Measurements from ENCODE around the gene MCF2.

MCF2 gene, protein sequence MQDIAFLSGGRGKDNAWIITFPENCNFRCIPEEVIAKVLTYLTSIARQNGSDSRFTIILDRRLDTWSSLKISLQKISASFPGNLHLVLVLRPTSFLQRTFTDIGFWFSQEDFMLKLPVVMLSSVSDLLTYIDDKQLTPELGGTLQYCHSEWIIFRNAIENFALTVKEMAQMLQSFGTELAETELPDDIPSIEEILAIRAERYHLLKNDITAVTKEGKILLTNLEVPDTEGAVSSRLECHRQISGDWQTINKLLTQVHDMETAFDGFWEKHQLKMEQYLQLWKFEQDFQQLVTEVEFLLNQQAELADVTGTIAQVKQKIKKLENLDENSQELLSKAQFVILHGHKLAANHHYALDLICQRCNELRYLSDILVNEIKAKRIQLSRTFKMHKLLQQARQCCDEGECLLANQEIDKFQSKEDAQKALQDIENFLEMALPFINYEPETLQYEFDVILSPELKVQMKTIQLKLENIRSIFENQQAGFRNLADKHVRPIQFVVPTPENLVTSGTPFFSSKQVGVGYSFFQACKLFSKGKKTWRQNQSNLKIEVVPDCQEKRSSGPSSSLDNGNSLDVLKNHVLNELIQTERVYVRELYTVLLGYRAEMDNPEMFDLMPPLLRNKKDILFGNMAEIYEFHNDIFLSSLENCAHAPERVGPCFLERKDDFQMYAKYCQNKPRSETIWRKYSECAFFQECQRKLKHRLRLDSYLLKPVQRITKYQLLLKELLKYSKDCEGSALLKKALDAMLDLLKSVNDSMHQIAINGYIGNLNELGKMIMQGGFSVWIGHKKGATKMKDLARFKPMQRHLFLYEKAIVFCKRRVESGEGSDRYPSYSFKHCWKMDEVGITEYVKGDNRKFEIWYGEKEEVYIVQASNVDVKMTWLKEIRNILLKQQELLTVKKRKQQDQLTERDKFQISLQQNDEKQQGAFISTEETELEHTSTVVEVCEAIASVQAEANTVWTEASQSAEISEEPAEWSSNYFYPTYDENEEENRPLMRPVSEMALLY

DNA sequence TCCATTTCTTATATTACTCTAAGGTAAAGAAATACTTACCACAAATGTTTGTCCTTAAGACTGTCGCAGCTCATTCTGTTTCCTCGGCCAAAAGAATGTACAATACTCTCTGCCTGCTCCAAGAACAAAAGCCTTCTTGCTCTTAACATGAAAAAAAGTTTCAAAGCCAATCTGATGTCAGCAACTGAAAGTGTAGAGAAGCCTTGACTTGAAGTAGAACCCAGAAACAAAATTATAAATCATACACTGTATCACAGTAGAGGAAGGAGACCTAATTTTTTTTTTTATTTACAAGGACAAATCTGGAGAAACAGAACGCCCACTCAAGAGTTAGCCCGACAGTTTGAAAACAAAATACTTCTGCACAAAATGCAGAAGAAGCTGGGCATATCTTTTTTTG, at the start of gene MCF2:
TSS of gene MCF2 (minus strand) at position 101 of the 400 bp plus-strand sequence. CDS start 56,423 bp downstream, outside the sequence.
- TF ChIP-seq, protein P1, sequence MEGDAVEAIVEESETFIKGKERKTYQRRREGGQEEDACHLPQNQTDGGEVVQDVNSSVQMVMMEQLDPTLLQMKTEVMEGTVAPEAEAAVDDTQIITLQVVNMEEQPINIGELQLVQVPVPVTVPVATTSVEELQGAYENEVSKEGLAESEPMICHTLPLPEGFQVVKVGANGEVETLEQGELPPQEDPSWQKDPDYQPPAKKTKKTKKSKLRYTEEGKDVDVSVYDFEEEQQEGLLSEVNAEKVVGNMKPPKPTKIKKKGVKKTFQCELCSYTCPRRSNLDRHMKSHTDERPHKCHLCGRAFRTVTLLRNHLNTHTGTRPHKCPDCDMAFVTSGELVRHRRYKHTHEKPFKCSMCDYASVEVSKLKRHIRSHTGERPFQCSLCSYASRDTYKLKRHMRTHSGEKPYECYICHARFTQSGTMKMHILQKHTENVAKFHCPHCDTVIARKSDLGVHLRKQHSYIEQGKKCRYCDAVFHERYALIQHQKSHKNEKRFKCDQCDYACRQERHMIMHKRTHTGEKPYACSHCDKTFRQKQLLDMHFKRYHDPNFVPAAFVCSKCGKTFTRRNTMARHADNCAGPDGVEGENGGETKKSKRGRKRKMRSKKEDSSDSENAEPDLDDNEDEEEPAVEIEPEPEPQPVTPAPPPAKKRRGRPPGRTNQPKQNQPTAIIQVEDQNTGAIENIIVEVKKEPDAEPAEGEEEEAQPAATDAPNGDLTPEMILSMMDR (IDR thresholded peaks at IDR 0.05), result no peak
- Histone ChIP-seq H3K4me3 (no peak within 1 kb of the TSS), H3K27ac (no peak within 1 kb of the TSS)
- DNase-seq (ENCODE audit: low spot score), result no peak

DNA sequence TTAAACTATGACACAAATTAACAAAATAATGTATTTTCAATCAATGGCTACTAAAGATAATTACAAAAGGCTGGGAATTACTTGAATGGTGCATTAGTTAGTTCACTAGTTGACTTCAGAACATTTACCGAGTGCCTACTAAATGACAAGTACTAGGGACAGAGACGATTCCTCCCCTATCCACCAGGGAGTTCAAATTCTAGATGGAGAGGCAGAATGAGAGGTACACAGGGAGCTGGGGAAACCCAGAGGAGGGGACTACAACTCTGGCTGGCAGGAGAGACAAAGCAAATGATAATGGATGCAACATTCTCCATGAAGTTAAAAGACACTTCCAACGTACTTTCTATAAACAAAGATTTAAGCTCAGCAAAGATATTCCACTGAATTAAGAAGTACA, 43.1 kb upstream of the MCF2 start:
- no peak for DNase-seq (ENCODE audit: low spot score)
- no peak overlapping the region for H3K4me3 ChIP-seq
- no peak overlapping the region for H3K27ac ChIP-seq
- TF ChIP-seq, protein P1 (IDR thresholded peaks at IDR 0.05), result no peak

DNA sequence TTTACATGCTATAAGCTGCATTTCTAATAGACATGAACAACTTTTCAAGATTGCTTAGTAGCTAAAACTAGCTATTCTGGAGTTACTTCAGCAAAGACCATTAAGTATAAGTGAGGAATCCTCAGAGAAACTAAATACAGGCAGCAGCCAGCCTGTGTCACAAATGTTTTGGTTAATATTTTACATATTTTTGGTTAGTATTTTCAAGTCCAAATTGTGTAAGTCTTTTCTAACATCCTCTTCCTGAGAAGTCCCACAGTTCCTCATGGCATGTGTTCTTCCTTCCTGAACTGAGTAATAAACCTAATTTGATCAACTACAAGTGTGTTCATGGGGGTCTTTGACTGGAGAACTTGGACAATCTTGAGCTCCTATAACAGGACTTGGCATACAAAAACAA, 42.4 kb upstream of the MCF2 start:
- H3K27ac ChIP-seq, result no peak overlapping the region
- no peak for DNase-seq (ENCODE audit: low spot score)
- TF ChIP-seq, protein P1 (IDR thresholded peaks at IDR 0.05), result no peak

DNA sequence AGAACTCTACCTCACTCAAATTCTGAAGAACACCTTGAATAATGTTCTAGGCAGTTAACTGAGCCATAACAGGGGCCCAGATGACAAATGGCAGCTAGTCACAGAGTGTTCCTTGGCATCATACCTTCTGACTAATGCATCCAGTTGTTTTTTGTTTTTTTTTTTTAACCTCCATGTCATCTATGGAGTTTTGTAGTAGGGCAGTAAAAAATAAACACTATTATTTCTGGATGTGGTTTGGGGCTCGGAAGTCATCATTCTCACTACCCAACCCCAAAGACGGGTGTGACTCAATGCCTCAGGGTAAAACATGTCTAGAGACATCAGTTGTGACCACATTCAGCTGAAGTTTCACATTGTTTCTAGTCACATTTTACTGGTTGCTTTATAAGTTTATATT, 31.2 kb upstream of the MCF2 start:
- DNase-seq (ENCODE audit: low spot score), result no peak
- Histone ChIP-seq H3K27ac (no peak overlapping the region), H3K4me3 (no peak overlapping the region)
- TF ChIP-seq, protein P1 (IDR thresholded peaks at IDR 0.05), result no peak

More for the DNA sequence above, 42.4 kb upstream of the MCF2 start:
- H3K4me3 ChIP-seq, result no peak overlapping the region

DNA sequence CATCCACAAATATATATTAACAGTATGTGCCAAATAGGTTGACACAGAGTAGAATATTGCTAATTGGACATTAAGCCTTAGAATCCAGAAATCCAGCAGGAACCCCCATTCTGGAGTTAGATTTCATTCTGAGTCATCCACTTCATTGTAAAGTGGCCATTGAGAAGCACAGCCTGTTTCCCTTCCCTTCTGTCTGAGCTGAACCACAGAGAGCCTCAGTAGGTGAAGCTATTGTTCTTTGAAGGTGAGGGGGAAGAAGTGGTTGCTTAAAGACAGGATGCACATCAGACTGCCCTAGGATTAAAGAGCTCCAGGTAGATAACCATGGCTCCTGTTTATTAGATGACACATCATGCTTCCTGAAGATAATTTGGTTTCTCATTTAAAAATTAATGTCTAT, 30.6 kb upstream of the MCF2 start:
- no peak for DNase-seq (ENCODE audit: low spot score)
- no peak overlapping the region for H3K27ac ChIP-seq

DNA sequence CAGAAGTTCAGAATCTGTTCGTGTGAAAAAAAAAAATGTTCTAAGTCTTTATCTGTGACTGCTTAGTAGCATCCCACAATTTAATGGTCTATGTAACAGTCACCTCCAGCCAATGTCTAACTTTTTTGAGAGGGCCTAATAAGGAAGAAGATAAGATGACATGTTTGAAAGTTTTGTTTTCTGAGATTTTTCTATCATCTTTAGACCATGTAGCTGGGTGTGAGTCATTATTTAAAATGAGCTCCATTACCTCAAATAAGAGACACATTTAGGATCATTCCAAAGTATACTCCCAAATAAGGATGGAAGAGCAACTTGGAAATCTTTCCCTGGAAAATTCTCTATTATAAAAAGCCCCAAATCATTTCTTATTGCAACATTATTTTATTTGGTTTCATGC, 28.2 kb upstream of the MCF2 start:
- Histone ChIP-seq H3K27ac (no peak overlapping the region), H3K4me3 (no peak overlapping the region)
- DNase-seq (ENCODE audit: low spot score), result no peak
- TF ChIP-seq, protein P1 (IDR thresholded peaks at IDR 0.05), result no peak

More for the DNA sequence above, 30.6 kb upstream of the MCF2 start:
- TF ChIP-seq, protein P1 (IDR thresholded peaks at IDR 0.05), result no peak
- no peak overlapping the region for H3K4me3 ChIP-seq

Data from coronary artery (tissue), 2 donors.